NCI-H128 (cell line): ENCODE data around the gene NUP88.

Source experiments
- DNase-seq: peaks from one replicate; lab custom pipeline; 2025; ENCODE audit not compliant: unreplicated experiment; lab: John Stamatoyannopoulos, UW

Gene NUP88

GRCh38 chr17:5361426-5361825 is 58.0 kb downstream of the NUP88 start:
- no peak for DNase-seq

GRCh38 chr17:5355421-5356129 is 63.9 kb downstream of the NUP88 start:
- DNase-seq, result no peak

GRCh38 chr17:5354886-5355415 is 64.5 kb downstream of the NUP88 start:
- no peak for DNase-seq

- DNase-seq, result no peak
Observed at GRCh38 chr17:5354310-5354709, 65.2 kb downstream of the NUP88 start.

GRCh38 chr17:5352681-5353289 is 66.7 kb downstream of the NUP88 start:
- DNase-seq, result no peak

GRCh38 chr17:5344914-5345313 is 74.5 kb downstream of the NUP88 start:
- no peak for DNase-seq
